K562 (cell line): ENCODE data around the gene BPHL. TPM values are rescaled to one million over a fixed set of nuclear protein-coding genes. Genes with fewer than 3 reads are reported as not detected.

Experiments used
- ARID1B ChIP-seq: fragments of 450-650 bp; IDR thresholded peaks from 2 replicates; pipeline ENCODE4 v1.6.1; 2016; ENCODE audit warnings: antibody characterized with exemption, mild to moderate bottlenecking, inconsistent platforms
- C11orf30 ChIP-seq: fragments of 450-650 bp; IDR thresholded peaks from 2 replicates; pipeline ENCODE4 v1.6.1; 2016; ENCODE audit warnings: low read depth, mild to moderate bottlenecking
- CXXC5 ChIP-seq: fragments of 250-450 bp; sonication (Bioruptor Pico); IDR thresholded peaks from 2 replicates; pipeline ENCODE4 v1.8.0; 2022; ENCODE audit warnings: inconsistent platforms, mild to moderate bottlenecking, moderate library complexity
- ESRRB ChIP-seq: fragments of 250-450 bp; sonication (Bioruptor Pico); IDR thresholded peaks from 2 replicates; pipeline ENCODE4 v1.5.0; 2020; ENCODE audit warnings: mild to moderate bottlenecking, moderate library complexity, borderline replicate concordance
- ETV1 ChIP-seq: fragments of 450-650 bp; conservative IDR thresholded peaks from 2 replicates; pipeline ENCODE4 v1.6.1; 2016; ENCODE audit warnings: missing genetic modification characterization, control low read depth, low read depth, missing compliant biosample characterization
- FOXA1 ChIP-seq: fragments of 450-650 bp; IDR thresholded peaks from 2 replicates; pipeline ENCODE4 v1.6.1; 2016; ENCODE audit warnings: mild to moderate bottlenecking, borderline replicate concordance
- MEIS2 ChIP-seq: fragments of 450-650 bp; IDR thresholded peaks from 2 replicates; pipeline ENCODE4 v1.6.1; 2014; ENCODE audit warnings: mild to moderate bottlenecking; ENCODE audit not compliant: partially characterized antibody
- NELFE ChIP-seq: IDR thresholded peaks from 2 replicates; pipeline ENCODE4 v1.6.1; 2011; ENCODE audit warnings: mild to moderate bottlenecking; ENCODE audit not compliant: insufficient read depth, insufficient read length
- POLR2G ChIP-seq: fragments of 200-400 bp; formaldehyde crosslinking; IDR thresholded peaks from 2 replicates; pipeline ENCODE4 v1.6.1; 2017; ENCODE audit warnings: low read depth, mild to moderate bottlenecking, antibody characterized with exemption, low read length, moderate library complexity
- PPARD ChIP-seq: fragments of 250-450 bp; sonication (Bioruptor Pico); IDR thresholded peaks from 2 replicates; pipeline ENCODE4 v1.8.0; 2022; ENCODE audit warnings: inconsistent platforms, mild to moderate bottlenecking, moderate library complexity
- RBM39 ChIP-seq: fragments of 200-400 bp; formaldehyde crosslinking; optimal IDR thresholded peaks from 2 replicates; pipeline ENCODE3; 2018; ENCODE audit warnings: low read depth, low read length
- SAFB ChIP-seq: fragments of 200-400 bp; formaldehyde crosslinking; IDR thresholded peaks from 2 replicates; pipeline ENCODE4 v1.6.1; 2017; ENCODE audit warnings: low read depth, low read length, borderline replicate concordance
- SAFB2 ChIP-seq: fragments of 200-400 bp; formaldehyde crosslinking; IDR thresholded peaks from 2 replicates; pipeline ENCODE4 v1.6.1; 2018; ENCODE audit warnings: borderline replicate concordance, low read length, low read depth, moderate library complexity; ENCODE audit not compliant: severe bottlenecking
- SLC30A9 ChIP-seq: fragments of 250-450 bp; sonication (Bioruptor Pico); IDR thresholded peaks from 2 replicates; pipeline ENCODE4 v1.8.0; 2022; ENCODE audit warnings: mild to moderate bottlenecking, moderate library complexity
- ZBED1 ChIP-seq: IDR thresholded peaks from 2 replicates; pipeline ENCODE4 v1.6.1; 2014
- ZFX ChIP-seq: sonication (generic); formaldehyde crosslinking; IDR thresholded peaks from 2 replicates; pipeline ENCODE4 v1.8.0; 2022; ENCODE audit warnings: mild to moderate bottlenecking, missing genetic modification reagents, moderate library complexity
- ZNF766 ChIP-seq: fragments of 200-800 bp; sonication (Bioruptor generic); conservative IDR thresholded peaks from 2 replicates; pipeline ENCODE4 v1.6.1; 2016; ENCODE audit warnings: missing genetic modification characterization, missing compliant biosample characterization
- polyA plus RNA-seq, 8 experiments: library from polyadenylated mRNA; depleted of rRNA in 4 of 8; stranded (reverse) in 5 of 8; unstranded in 3 of 8; fragments of >200 nt; fragmentation: Nextera tagmentation in 2 of 8; fragmentation: Illumina TruSeq in 1 of 8; extraction: Ambion mirVana in 2 of 8; extraction: Trizol in 1 of 8; gene quantifications; 2 replicates each; pipeline versions ENCODE4 v1.2.1 to v1.2.3, GENCODE V29; 2011 to 2014; ENCODE audit warnings: inconsistent platforms in 1 of 8, missing spikeins in 1 of 8
- total RNA-seq, 7 experiments: library from RNA; depleted of rRNA in 6 of 7; stranded (reverse); fragments of >200 nt in 6 of 7; fragmentation: Illumina TruSeq in 2 of 7; extraction: Trizol in 2 of 7; gene quantifications; 2 replicates each; pipeline versions ENCODE4 v1.2.1 to v1.2.3, GENCODE V29; 2011 to 2021; ENCODE audit warnings: low replicate concordance in 1 of 7
- TF ChIP-seq, protein P1 (sequence below): sonication (generic); formaldehyde crosslinking; IDR thresholded peaks from 2 replicates; pipeline ENCODE4 v1.8.0; 2022; ENCODE audit warnings: mild to moderate bottlenecking, missing genetic modification reagents
- TF ChIP-seq, protein P2 (sequence below): fragments of 450-650 bp; IDR thresholded peaks from 2 replicates; pipeline ENCODE4 v1.6.1; 2016; ENCODE audit warnings: low read depth

The BPHL gene
- total and polyA plus RNA-seq, 9 of the 15 experiments (the other 6 are each of a cell fraction or from before 2014, with no cell fraction given) = 3.5 to 17.4 (median 8.2) TPM

DNA sequence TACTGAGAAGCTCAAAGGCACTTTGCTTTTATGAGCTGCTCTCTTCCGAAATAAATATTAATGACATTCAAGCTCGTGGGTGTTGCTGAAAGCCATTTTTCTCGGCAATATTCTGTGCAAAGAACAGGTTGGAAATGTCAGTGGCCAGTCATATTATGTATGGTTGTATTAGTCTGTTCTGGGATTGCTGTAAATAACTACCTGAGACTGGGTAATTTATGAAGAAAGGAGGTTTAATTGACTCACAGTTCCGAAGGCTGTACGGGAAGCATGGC, 76.8 kb downstream of the BPHL start (continued):
- TF ChIP-seq, protein P1, sequence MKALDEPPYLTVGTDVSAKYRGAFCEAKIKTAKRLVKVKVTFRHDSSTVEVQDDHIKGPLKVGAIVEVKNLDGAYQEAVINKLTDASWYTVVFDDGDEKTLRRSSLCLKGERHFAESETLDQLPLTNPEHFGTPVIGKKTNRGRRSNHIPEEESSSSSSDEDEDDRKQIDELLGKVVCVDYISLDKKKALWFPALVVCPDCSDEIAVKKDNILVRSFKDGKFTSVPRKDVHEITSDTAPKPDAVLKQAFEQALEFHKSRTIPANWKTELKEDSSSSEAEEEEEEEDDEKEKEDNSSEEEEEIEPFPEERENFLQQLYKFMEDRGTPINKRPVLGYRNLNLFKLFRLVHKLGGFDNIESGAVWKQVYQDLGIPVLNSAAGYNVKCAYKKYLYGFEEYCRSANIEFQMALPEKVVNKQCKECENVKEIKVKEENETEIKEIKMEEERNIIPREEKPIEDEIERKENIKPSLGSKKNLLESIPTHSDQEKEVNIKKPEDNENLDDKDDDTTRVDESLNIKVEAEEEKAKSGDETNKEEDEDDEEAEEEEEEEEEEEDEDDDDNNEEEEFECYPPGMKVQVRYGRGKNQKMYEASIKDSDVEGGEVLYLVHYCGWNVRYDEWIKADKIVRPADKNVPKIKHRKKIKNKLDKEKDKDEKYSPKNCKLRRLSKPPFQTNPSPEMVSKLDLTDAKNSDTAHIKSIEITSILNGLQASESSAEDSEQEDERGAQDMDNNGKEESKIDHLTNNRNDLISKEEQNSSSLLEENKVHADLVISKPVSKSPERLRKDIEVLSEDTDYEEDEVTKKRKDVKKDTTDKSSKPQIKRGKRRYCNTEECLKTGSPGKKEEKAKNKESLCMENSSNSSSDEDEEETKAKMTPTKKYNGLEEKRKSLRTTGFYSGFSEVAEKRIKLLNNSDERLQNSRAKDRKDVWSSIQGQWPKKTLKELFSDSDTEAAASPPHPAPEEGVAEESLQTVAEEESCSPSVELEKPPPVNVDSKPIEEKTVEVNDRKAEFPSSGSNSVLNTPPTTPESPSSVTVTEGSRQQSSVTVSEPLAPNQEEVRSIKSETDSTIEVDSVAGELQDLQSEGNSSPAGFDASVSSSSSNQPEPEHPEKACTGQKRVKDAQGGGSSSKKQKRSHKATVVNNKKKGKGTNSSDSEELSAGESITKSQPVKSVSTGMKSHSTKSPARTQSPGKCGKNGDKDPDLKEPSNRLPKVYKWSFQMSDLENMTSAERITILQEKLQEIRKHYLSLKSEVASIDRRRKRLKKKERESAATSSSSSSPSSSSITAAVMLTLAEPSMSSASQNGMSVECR (CRISPR knock-in tag) = no peak
- TF ChIP-seq PPARD (CRISPR knock-in tag) (no peak), MEIS2 (peak; percentile 2), ESRRB (no peak), SAFB (no peak), NELFE (no peak), SAFB2 (no peak), RBM39 (no peak), POLR2G (no peak), ZBED1 (no peak), C11orf30 (no peak), ZFX (CRISPR knock-in tag) (peak; percentile 65), ZNF766 (CRISPR knock-in tag) (peak; percentile 69; the same call in 1 of the 2 replicates), ARID1B (no peak), FOXA1 (no peak), SLC30A9 (CRISPR knock-in tag) (no peak), CXXC5 (CRISPR knock-in tag) (0 out of 2 replicates have a peak, but pooled peaks have one; percentile 9), ETV1 (no peak)
- TF ChIP-seq, protein P2, sequence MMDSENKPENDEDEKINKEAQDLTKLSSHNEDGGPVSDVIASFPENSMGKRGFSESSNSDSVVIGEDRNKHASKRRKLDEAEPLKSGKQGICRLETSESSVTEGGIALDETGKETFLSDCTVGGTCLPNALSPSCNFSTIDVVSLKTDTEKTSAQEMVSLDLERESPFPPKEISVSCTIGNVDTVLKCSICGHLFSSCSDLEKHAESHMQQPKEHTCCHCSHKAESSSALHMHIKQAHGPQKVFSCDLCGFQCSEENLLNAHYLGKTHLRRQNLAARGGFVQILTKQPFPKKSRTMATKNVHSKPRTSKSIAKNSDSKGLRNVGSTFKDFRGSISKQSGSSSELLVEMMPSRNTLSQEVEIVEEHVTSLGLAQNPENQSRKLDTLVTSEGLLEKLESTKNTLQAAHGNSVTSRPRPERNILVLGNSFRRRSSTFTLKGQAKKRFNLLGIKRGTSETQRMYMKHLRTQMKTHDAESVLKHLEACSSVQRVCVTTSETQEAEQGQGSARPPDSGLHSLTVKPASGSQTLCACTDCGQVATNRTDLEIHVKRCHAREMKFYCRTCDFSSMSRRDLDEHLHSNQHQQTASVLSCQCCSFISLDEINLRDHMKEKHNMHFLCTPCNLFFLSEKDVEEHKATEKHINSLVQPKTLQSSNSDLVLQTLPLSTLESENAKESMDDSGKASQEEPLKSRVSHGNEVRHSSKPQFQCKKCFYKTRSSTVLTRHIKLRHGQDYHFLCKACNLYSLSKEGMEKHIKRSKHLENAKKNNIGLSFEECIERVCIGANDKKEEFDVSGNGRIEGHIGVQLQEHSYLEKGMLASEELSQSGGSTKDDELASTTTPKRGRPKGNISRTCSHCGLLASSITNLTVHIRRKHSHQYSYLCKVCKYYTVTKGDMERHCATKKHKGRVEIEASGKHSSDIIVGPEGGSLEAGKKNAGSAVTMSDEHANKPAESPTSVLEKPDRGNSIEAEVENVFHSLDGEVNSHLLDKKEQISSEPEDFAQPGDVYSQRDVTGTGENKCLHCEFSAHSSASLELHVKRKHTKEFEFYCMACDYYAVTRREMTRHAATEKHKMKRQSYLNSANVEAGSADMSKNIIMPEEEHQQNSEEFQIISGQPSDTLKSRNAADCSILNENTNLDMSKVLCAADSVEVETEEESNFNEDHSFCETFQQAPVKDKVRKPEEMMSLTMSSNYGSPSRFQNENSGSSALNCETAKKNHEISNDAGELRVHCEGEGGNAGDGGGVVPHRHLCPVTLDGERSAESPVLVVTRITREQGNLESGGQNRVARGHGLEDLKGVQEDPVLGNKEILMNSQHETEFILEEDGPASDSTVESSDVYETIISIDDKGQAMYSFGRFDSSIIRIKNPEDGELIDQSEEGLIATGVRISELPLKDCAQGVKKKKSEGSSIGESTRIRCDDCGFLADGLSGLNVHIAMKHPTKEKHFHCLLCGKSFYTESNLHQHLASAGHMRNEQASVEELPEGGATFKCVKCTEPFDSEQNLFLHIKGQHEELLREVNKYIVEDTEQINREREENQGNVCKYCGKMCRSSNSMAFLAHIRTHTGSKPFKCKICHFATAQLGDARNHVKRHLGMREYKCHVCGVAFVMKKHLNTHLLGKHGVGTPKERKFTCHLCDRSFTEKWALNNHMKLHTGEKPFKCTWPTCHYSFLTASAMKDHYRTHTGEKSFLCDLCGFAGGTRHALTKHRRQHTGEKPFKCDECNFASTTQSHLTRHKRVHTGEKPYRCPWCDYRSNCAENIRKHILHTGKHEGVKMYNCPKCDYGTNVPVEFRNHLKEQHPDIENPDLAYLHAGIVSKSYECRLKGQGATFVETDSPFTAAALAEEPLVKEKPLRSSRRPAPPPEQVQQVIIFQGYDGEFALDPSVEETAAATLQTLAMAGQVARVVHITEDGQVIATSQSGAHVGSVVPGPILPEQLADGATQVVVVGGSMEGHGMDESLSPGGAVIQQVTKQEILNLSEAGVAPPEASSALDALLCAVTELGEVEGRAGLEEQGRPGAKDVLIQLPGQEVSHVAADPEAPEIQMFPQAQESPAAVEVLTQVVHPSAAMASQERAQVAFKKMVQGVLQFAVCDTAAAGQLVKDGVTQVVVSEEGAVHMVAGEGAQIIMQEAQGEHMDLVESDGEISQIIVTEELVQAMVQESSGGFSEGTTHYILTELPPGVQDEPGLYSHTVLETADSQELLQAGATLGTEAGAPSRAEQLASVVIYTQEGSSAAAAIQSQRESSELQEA = no peak
